ENCODE measurements around the gene ARHGAP26.

GRCh38 chr5:143234162-143234842 is 464.1 kb downstream of the ARHGAP26 start:
- no peak for TF ChIP-seq ZNF274 (IDR thresholded peaks at IDR 0.05; ENCODE audit: low read depth, low read length)
- no peak for TF ChIP-seq SUZ12 (IDR thresholded peaks at IDR 0.05; ENCODE audit: extremely low read depth, insufficient read depth, insufficient read length)
- no peak for TF ChIP-seq YY1 (IDR thresholded peaks at IDR 0.05; ENCODE audit: insufficient read depth, insufficient read length)

Data from NT2/D1 (cell line).